Fibroblast of the aortic adventitia (primary cell): ENCODE measurements around the gene MED9. TPM values are rescaled to one million over a fixed set of nuclear protein-coding genes. Genes with fewer than 3 reads are reported as not detected.

ENCODE experiments used
- DNase-seq: peaks from one replicate; pipeline ENCODE4 v3.0.0-alpha.2; 2010; ENCODE audit warnings: low read depth
- H3K4me3 ChIP-seq: 2 replicates; pipeline ENCODE4 v1.5.1; 2011; ENCODE audit warnings: low read depth, mild to moderate bottlenecking, control low read depth, low read length, moderate library complexity
- CTCF ChIP-seq: IDR thresholded peaks from 2 replicates; pipeline ENCODE4 v1.5.1; 2011; ENCODE audit warnings: mild to moderate bottlenecking, low read length, control low read depth, inconsistent platforms; ENCODE audit not compliant: insufficient read depth
- total RNA-seq: library from RNA; depleted of rRNA; stranded (reverse); fragments of >200 nt; gene quantifications from 2 replicates; pipeline ENCODE4 v1.2.3, GENCODE V29; 2012; ENCODE audit warnings: low replicate concordance

The MED9 gene
- total RNA-seq, 1 donor = 10.9 TPM

- no peak for TF ChIP-seq CTCF
Observed at GRCh38 chr17:17506893-17507464, 30.2 kb downstream of the MED9 start.

GRCh38 chr17:17507465-17508011 is 30.7 kb downstream of the MED9 start:
- no peak overlapping the region for H3K4me3 ChIP-seq
- no peak for TF ChIP-seq CTCF
- DNase-seq = no peak

More at GRCh38 chr17:17506893-17507464, 30.2 kb downstream of the MED9 start:
- DNase-seq = no peak
- no peak overlapping the region for H3K4me3 ChIP-seq

GRCh38 chr17:17508019-17508535 is 31.3 kb downstream of the MED9 start:
- TF ChIP-seq CTCF = no peak
- DNase-seq = no peak
- H3K4me3 ChIP-seq = no peak overlapping the region

GRCh38 chr17:17508646-17509591 is 32.1 kb downstream of the MED9 start:
- DNase-seq = no peak
- no peak overlapping the region for H3K4me3 ChIP-seq
- TF ChIP-seq CTCF = no peak

DNA sequence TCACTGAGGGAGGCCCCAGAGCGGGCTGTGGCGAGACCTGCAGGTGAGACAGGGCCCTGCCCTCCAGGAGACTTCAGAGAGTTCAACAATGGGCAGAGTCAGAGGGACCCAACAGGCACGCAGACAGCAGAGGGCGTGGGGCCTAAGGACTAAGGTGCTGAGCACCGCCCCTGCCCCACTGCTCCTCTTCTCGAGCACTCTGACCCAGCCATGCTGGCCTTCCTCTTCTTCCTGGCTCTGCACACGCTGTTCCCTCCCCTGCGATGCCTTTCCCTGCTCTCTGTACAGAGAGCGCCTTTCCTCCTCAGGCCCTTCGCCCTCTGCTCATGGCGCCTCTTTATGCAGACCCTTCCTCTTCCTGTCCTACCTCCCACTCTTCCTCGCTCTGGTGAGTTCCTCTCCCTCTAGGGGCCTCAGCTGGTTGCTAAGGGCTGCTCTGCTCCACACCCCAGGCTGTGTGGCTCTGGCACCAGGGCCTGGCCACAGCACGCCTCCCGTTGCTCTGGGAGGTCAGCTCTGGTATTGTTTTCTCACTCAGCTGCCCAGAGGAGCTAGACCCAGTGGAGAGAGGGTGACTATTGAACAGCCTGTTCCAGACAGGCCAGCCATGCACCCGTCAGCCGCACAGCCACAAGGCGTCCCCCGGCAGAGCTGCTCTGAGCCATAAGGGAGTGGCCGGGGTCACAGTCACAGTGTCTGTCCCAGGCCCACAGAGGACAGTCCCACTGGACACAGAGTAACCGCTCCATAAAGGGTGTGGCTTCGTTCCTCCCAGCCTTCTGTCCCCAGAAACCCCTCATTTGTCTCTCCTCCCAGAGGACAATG is 33.0 kb downstream of the MED9 start:
- no peak for DNase-seq
- TF ChIP-seq CTCF = no peak
- no peak overlapping the region for H3K4me3 ChIP-seq
